Stimulated activated CD8-positive, alpha-beta memory T cell treated with anti-CD3 and anti-CD28 coated beads, Interleukin-2, amount 100 ng/mL, for 48 hours (primary cell): Measurements from ENCODE around the gene MEX3A.
"Not testable (repeated sequence)": the region's sequence is repeated elsewhere in the genome, so short reads cannot be mapped to it uniquely, and the experiment has no call there.

ENCODE experiments used
- DNase-seq, 2 donors: peaks; one replicate each; pipeline ENCODE4 v3.0.0-alpha.2; 2020; ENCODE audit warnings: low read depth in 2 of 2

Gene MEX3A

DNA sequence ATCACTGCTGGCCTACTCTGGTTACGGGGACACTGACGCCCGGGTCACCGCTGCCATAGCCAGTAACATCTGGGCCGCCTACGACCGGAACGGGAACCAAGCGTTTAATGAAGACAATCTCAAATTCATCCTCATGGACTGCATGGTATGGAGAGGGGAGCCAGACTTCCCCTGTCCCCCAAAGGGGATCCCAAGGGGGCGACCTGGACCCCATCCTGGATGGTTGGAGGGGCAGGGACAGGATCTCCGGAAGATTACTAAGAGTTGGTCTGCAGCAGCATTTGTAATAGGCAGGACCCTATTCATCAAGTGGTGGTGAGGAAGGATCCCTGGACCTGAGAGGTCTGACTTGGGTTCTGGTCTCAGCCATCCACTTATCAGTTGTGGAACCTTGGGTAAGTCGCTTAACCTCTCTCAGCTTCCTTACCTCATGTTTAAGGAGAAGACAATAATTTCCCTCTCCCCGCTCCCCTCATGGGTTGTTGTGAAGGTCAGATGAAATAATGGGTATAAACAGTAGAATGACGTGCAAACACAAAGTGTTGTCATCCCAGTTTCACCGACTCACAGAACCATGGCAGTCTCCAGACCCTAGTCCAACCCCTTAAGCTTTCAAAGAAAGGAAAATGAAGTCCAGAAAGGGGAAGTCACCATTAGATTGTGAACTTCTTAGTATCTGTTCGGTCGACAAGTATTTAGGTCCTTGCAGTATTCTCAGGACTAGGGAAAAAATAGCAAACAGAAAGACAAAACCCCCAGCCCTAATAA lies 26.8 kb downstream of the MEX3A start:
- no peak for DNase-seq

DNA sequence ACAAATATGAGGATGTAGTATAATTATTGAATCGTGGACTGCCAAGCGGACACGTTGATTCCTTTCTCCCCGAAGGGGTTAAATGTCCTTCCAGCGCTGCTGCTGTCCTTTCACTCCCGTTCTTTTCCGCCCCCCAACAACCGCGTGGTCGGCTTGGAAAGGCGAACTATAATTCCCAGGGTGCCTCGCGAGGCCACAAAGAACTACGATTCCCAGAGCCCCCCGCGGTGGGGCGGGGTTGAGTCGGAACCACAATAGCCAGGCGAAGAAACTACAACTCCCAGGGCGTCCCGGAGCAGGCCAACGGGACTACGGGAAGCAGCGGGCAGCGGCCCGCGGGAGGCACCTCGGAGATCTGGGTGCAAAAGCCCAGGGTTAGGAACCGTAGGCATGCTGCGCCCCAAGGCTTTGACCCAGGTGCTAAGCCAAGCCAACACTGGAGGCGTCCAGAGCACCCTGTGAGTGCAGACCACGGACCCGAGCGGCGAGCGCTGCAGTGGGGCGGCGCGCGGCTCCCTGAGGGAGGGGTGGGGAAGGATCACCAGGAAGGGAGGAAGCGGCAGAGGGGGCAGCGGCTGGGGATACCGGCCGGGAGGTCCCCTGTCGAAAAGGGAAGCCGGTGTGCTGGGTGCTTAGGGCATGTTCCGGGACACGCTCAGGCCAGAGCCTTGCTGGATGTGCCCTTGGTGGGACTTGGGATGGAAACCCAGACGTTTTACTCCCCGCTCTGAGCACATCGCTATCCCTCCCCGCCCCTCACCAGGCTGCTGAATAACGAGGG lies 27.6 kb downstream of the MEX3A start, which contains the start of gene LAMTOR2:
TSS of gene LAMTOR2 (plus strand) at position 283 of the 781 bp plus-strand sequence. CDS start at position 391, 108 bp downstream.
- peak; percentile 95 to 96 for DNase-seq

DNA sequence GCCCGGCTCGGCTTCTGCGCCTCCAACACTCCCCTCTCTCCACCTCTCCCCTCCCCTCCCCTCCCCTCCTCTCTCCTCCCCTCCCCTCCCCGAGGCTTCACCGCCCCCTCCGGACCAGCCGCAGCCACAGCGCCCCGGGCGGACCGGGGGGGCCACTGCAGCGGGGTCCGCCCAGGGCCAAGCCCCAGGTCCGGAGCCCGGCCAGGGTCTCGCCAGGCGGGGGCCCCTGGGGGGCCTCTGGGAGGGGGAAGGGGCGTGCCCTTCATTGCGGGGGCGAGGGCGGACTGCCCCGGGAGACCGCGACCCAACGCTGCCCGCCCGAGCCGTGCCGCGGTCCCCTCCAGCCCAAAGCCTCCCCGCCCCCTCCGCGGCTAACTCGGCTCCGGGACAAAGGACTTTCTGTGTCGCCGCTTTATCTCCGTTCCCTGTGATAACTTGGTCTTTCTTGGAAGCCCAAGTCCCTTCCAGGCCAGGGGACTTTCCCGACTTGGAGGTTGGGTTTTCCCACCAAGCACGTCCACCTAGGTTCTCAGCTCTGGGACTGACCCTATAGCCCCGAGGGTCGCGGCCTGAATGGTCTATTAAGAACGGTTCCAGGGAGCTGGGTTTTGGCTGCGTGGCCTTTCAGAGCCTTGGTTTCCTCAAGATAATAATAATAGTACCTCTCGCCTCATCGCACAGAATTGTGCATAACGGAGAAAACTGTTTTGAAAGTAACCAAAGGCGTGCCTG lies 28.3 kb downstream of the MEX3A start, which contains the start of gene UBQLN4:
TSS of gene UBQLN4 (minus strand) at position 31 of the 732 bp plus-strand sequence. CDS start 97 bp downstream, outside the sequence.
- DNase-seq: peak; percentile 70 to 82

DNA sequence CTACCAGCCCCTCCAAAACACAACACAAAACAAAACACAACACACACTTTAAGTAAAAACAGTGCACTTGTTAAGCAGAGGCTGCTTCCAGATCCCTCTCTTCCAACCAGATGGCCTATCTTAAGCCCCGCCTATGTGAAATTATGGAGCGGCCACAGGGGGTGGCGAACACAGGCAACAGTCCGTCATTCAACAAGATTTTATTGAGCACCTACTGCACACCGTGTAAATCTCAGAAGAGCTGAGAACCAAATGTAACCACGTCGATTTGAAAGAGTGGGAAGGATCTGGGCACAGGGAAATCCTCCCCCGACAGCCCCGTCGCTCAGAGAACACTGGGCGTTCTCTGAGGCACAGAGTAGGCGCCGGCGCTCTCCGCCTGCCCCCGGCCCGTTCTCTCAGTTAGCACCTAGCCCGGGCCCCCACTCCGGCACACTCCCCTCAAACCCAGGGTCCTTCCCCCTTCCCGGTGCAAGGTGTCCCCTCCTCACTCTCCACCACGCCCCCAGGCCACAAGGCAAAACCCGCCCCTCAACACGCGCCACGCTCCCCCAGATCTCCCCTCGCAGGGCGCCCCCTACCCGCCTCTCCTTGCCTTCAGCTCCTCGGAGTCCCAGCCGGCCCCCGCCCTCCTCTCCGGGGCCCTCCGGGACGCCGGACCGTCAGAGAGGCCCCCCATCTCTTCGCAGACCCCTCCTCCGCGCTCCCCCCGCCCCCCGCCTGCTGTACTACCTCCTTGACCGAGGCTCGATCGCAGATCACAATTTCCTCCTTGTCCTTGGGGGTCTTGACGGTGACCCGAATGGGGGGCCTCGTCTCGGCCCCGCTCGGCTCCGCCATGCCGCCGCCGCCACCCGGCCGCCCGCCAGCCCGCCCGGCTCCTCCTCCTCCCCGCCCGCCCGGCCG lies 29.1 kb downstream of the MEX3A start:
- DNase-seq: peak; percentile 55 to 62

DNA sequence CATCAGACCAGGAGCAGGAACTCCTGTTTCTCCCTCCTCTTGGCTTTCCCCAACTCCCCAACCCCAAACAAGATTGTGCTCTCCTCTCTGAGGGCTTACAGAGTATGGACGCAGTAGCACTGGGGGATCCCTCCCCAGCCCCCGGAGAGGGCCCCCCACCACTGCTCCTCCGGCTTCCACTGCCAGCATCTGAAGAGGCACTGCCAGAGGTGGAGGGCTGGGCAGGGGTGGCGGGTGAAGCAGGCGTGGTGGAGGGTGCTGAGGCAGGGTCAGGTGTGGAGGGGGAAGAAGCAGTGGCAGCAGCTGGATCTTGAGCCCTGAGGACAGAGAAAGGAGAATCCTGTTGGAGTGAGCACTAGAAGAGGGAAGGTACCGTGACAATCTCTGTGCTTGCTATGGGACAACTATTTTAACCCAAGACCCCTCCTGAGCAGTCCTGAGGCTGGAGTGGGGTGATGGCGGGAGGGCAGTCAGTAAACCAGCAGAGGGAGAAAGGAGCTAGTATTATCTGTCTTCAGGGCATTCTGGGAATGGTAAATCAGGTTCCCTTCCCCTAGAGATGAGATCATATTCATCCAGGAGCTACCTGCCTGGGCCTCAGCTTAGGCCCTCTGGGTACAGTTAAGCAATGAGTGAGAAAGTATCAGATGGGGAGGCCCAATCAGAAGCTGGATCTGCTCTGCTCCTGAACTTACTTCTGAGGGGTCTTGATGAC lies 31.1 kb downstream of the MEX3A start:
- no peak for DNase-seq

DNA sequence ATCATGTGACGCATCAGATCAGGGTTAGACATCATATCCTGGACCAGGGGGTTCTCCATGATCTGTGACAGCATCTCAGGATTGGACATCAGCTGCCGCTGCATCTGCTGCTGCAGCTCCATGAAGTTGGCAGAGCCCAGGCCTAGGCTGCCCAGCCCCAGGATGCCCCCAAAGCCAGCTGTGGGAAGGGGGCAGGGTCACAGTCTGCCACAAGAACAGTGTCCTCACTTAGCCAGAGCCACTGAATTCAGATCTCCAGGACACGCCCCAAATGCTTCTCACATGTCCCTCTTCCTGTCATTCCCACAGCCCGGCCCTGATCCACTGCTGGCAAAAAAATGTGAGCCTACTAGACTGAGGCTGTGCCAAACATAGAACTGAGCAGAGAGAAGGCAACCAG lies 31.9 kb downstream of the MEX3A start:
- DNase-seq: no peak

DNA sequence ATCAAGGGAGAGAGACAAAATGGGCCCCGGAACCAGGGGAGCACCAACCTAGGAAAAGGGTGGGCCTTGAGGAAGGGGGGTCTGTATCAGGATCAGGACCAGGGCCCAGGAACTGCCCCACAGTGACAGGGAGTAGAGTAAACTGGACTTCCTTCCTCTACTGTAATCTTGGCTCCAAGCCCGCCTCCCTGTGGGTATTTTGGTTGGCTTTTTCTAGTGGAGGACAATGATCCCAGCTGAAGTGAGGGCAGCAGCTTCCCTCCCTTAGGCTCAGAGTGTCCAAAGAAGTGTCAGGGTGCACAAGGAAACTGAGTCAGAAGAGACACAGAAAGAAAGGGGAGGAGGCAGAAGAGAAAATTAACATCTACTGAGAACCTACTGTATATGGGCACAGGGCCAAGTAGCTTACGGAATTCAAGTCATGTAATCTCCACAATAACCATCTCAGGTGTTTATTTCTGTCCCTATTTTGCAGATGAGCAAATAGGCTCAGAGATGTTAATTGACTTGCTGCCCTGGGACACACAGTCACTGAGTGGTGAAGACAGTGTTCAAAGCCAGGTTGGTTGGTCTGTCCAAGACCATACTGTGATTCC lies 33.5 kb downstream of the MEX3A start:
- DNase-seq: no peak

DNA sequence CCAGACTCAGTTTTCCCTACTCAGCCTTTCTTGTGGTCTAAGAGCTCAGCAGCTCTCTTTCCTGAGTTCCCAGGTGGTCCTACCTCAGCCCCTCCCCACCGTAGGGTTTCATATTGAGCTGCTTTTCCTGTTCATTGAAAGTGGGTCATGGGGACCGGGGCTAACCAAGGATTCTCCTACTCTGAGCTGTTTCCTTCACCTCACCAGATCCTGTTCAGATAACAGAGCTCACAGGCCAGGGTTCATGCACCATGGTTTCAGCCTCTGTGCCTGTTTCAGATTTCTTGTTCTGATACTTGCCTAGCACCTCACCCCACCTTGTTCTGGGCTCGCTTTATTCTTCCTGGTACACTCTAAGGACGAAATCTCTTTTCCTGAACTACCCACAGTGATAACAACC lies 37.2 kb downstream of the MEX3A start:
- DNase-seq: no peak

DNA sequence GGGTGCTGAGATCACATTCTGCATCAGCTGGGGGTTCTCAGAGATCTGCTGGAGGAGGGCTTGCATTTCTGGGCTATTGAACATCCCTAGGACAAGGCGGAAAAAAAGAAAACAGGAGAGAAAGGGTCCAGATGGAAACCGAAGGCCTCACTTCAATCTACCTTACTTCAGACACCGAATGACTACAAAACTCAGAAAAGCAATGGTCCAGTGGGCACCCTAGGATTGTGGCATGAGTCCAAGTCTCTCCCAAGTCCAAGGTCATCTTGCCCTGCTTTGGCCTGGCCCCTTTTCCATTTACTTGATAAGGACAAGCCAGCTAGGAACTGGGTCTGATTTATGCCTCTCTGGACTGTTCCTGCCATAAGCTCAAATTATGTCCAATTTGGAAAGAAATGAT lies 39.4 kb downstream of the MEX3A start:
- no peak for DNase-seq

DNA sequence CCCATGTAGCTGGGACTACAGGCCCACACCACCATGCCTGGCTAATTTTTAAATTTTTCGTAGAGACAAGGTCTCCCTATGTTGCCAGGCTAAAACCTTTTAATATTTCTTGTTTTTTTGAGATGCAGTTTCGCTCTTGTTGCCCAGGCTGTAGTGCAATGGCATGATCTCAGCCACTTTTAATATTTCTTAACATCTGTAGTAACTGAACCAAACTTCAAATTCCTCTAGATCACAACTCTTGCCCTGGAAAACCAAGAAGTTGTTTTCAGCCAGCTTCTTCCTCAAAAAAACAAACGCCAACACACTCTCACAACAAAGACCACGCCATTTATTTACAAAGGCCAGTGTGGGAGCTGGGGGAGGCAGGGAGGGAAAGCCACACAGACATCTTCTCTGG lies 47.3 kb downstream of the MEX3A start:
- DNase-seq: not testable (repeated sequence)

DNA sequence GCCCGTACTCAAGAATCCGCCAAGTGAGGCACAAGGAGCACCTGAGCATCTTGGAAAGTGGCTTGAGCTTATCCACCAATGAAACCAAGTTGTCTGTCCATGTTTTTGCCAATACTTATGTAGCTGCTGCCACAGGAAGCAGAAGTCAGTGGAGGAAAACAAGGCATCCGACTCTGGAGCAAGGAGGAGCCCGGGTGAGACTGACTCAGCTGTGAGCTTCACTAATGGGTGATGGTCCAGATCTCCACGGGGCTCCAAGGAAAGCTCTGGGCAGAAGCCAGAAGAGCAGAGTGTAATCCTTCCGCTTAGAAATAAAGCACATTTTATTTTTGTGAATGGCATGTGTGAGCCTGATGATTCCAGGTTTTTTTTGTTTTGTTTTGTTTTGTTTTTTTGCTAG lies 49.3 kb downstream of the MEX3A start:
- DNase-seq: no peak

DNA sequence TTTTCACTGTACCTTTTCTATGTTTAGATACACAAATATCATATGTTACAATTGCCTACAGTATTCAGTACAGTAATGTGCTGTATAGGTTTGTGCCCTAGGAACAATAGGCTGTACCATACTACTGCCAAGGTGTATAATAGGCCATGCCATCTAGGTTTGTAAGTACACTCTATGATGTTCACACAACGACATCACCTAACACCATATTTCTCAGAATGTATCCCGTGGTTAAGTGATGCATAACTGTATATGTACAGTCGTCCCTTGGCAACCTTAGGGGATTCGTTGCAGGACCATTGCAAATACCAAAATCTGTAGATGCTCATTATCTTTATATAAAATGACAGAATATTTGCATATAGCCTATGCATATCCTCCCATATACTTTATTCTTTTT lies 55.7 kb downstream of the MEX3A start:
- no peak for DNase-seq

DNA sequence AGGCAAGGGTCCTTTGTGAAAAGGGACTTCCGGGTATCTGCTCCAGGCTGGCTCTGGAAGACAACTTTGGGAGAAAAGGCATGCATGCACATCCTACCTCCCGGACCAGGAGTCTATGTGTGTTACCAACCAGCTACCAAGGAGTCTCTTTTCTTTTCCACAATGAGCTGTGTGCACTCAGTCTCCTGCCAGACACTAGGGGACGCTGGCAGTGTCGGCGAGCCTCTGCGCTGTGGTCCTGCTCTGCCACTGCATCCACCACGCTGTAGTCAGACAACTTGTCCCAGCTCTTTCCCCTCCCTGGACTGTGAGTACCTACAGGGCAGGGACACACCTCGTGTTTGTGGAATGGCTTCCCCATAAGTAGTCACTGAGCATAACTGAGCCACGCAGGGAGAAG lies 56.4 kb downstream of the MEX3A start:
- peak; percentile 16 to 26 for DNase-seq

DNA sequence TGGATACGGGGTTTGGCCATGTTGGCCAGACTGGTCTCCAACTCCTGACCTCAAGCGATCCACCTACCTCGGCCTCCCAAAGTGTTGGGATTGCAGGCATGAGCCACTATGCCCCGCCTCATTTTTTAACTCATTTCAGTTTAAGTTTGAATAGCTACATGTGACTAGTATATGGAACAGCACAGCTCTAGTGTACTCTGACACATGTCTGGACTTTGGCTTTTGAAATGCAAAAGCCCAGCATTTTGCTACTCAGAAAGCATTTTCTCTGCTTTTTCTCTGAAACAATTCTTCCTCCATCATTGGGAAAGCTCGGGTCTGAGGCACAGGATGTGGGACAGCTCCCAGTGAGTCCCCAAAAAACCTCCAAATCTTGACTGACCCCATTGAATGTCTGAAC lies 57.5 kb downstream of the MEX3A start:
- DNase-seq: no peak
